Adrenal gland (tissue), 12 donors: ENCODE data around the gene WDR35. TPM values are rescaled to one million over a fixed set of nuclear protein-coding genes. Genes with fewer than 3 reads are reported as not detected.

Source experiments
- DNase-seq, 7 donors: peaks; one replicate each; pipeline ENCODE4 v3.0.0-alpha.2; 2019 to 2020
- H3K27ac ChIP-seq, 5 donors: fragments of 200-600 bp; sonication (generic) in 4 of 5; 1 replicate in 3 of 5; 2 replicates in 2 of 5; pipeline versions ENCODE4 v1.5.1 to v1.8.0; 2016 to 2020; ENCODE audit warnings: mild to moderate bottlenecking in 1 of 5
- H3K27me3 ChIP-seq: fragments of 200-600 bp; 2 replicates; pipeline ENCODE4 v1.8.0; 2021
- H3K36me3 ChIP-seq, 2 donors: fragments of 200-600 bp; replicated peaks in 1 of 2; 1 replicate in 1 of 2; 2 replicates in 1 of 2; pipeline versions ENCODE4 v1.5.1 to v1.8.0; 2018 to 2022
- H3K4me1 ChIP-seq, 2 donors: fragments of 200-600 bp; replicated peaks in 1 of 2; 1 replicate in 1 of 2; 2 replicates in 1 of 2; pipeline versions ENCODE4 v1.5.1 to v1.8.0; 2018 to 2021
- H3K4me3 ChIP-seq, 4 donors: fragments of 200-600 bp; sonication (generic) in 3 of 4; one replicate each; pipeline ENCODE4 v1.5.1; 2016 to 2018
- H3K9me3 ChIP-seq, 3 donors: fragments of 200-600 bp; sonication (generic) in 1 of 3; replicated peaks in 1 of 3; 1 replicate in 2 of 3; 2 replicates in 1 of 3; pipeline versions ENCODE4 v1.5.1 to v1.8.0; 2016 to 2021
- POLR2A ChIP-seq, 2 donors: fragments of 450-650 bp; IDR thresholded peaks; one replicate each; pipeline ENCODE4 v1.6.1; 2017; ENCODE audit warnings: antibody characterized with exemption in 2 of 2, mild to moderate bottlenecking in 2 of 2, moderate library complexity in 1 of 2
- WGBS, 4 donors: extraction: QIAGEN DNeasy Blood & Tissue Kit in 2 of 4; methylation state at CpG; one replicate each; pipeline versions ENCODE4 v1.1.5 to v1.1.7; 2013 to 2017; 5-methylcytosine and 5-hydroxymethylcytosine counted together
- intact Hi-C, 2 donors: fragments of 100-400 bp; cut with DNase I; formaldehyde crosslinking; loops; one replicate each; pipeline versions ENCODE4 v1.14.1 to v1.15.0; 2022 to 2023
- polyA plus RNA-seq, 3 donors: library from polyadenylated mRNA; stranded (reverse); fragments of 200-250 nt in 2 of 3; fragments of 350-450 nt in 1 of 3; fragmentation: Illumina TruSeq in 1 of 3; extraction: RNeasy Lipid Tissue Mini Kit (QIAGEN cat#74804) in 1 of 3; gene quantifications; one replicate each; pipeline ENCODE4 v1.2.3, GENCODE V29; 2013 to 2014
- total RNA-seq, 9 donors: library from RNA; depleted of rRNA in 4 of 9; stranded (reverse); fragments of >200 nt in 4 of 9; fragments of 120-200 nt in 1 of 9; fragmentation: NEBNext Ultra II Directional in 1 of 9; extraction: Animal tissue kit (Norgen Biotek cat#: 25700) in 1 of 9; gene quantifications; one replicate each; pipeline versions ENCODE4 v1.1.0 to v1.2.4, GENCODE V29; 2013 to 2023
- TF ChIP-seq, protein P1 (sequence below), 6 experiments: fragments of 450-650 bp in 4 of 6; fragments of 200-600 bp in 2 of 6; sonication (generic) in 1 of 6; IDR thresholded peaks; 1 replicate in 5 of 6; 2 replicates in 1 of 6; pipeline versions ENCODE4 v1.5.1 to v1.8.0; 2016 to 2021; ENCODE audit warnings: antibody characterized with exemption in 6 of 6, mild to moderate bottlenecking in 2 of 6, moderate library complexity in 1 of 6
- donor health status: healthy with polysubstance abuse.
- donor health status: Bipolar disorder and iron deficiency.
- donor health status: DM: yes; HTN: yes; CAD: no.
- donor health status: DM: no; HTN: no; CAD: no.
- donor health status: DM: no; HTN: no; CAD: no.
- donor health status: DM: yes; HTN: yes; CAD: no.

Gene WDR35
- total and polyA plus RNA-seq, 12 donors, result 3.7 to 14.4 (median 9.9) TPM

DNA sequence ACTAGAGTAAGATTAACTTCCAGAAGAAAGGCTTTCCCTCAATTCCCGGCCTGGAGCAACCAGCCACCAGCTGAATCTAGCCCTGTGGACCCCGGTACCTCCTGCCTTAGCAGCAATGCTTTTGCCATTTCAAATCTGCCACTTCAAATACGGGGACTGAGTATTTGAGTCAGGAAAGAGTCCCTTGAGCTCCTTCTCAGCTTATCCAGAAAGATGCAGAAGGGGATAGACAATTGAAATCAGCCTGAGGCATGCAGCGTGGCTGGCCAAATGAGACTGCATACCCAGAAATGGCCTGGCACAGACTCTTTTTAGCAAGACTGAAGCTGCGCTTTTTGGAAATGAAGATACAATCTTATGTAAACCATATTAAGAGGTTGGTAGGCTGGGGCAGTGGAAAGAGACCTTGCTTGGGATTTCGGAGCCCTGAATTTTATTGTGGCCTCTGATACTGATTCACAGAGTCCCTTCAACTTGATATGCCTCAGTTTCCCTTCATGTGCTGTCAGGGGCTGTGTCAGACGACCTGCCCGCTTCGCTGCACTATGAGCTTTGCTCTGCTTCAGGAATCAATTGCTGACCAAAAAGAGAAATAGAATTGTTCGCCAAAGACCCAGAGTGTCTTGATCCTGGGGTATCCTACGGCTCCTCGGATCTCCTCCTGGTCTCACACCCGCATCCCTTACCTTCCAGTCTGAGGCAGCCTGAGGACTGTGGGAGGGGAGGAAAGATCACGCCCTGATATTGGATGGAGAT lies 21.5 kb upstream of the WDR35 start:
- intact Hi-C loops, result no loop called here
- peaks cover 0 to 12% of the 10 kb centered on the region in 2 donors for H3K4me1 ChIP-seq
- 85 to 91% (median 89%) methylated on average over 14 of the region's 14 CpGs for WGBS, 4 donors
- H3K27me3 ChIP-seq, result no peaks in the 10 kb centered on the region
- TF ChIP-seq, protein P1, sequence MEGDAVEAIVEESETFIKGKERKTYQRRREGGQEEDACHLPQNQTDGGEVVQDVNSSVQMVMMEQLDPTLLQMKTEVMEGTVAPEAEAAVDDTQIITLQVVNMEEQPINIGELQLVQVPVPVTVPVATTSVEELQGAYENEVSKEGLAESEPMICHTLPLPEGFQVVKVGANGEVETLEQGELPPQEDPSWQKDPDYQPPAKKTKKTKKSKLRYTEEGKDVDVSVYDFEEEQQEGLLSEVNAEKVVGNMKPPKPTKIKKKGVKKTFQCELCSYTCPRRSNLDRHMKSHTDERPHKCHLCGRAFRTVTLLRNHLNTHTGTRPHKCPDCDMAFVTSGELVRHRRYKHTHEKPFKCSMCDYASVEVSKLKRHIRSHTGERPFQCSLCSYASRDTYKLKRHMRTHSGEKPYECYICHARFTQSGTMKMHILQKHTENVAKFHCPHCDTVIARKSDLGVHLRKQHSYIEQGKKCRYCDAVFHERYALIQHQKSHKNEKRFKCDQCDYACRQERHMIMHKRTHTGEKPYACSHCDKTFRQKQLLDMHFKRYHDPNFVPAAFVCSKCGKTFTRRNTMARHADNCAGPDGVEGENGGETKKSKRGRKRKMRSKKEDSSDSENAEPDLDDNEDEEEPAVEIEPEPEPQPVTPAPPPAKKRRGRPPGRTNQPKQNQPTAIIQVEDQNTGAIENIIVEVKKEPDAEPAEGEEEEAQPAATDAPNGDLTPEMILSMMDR (IDR thresholded peaks at IDR 0.05), result no peak
- TF ChIP-seq POLR2A (IDR thresholded peaks at IDR 0.05), result no peak
- H3K9me3 ChIP-seq, result no peaks in the 10 kb centered on the region
- H3K36me3 ChIP-seq, result no peaks in the 10 kb centered on the region
- no peak overlapping the region for H3K4me3 ChIP-seq
- no peak overlapping the region for H3K27ac ChIP-seq
- no peak for DNase-seq

DNA sequence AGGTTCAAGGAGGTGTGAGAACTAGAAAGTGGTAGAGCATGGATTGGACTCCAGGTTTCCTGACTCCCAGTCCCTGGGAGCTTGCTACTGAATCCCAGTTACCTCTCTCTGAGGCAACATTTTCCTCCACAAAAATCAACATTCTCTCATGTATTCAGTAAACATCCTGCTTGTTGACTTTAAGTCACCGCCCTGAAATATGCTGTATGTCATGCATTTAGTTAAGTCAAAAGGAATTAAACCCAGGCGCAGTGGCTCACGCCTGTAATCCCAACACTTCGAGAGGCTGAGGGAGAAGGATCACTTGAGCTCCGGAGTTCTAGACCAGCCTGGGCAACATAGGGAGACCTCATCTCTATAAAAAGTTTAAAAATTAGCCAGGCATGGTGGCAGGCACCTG lies 18.8 kb upstream of the WDR35 start:
- intact Hi-C loops, result no loop called here
- Histone ChIP-seq H3K9me3 (no peaks in the 10 kb centered on the region), H3K4me3 (no peak overlapping the region), H3K4me1 (peaks cover 0 to 12% of the 10 kb centered on the region in 2 donors), H3K36me3 (no peaks in the 10 kb centered on the region), H3K27ac (no peak overlapping the region), H3K27me3 (no peaks in the 10 kb centered on the region)
- TF ChIP-seq, protein P1 (IDR thresholded peaks at IDR 0.05), result no peak
- no peak for DNase-seq
- WGBS, 4 donors, result 88 to 95% (median 94%) methylated on average over 5 of the region's 5 CpGs

DNA sequence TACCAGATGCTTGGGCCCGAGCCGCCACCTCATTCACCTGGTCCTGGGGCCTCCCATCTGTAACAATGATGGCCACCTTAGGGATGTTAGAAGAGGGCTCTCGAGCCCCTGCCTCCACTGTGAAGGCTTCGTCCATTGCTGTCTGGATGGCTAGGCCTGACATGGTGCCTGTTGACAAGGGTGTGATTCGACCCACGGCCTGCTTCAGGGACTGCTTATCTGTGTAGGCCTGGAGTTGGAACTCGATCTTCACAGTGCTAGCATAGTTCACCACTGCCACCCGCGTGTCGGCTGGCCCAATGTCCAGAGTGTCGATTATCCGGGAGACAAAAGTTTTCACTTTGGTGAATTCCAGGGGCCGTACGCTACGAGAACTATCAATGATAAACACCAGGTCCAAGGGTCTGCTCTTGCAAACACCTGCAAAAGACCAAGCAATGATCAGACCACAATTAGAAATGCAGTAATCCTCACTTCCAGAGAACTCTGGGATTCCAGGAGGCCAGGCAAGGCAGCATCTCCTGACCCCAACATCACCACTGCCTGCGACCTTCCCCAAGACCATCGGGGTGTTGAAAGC lies 16.1 kb upstream of the WDR35 start:
- TF ChIP-seq POLR2A (IDR thresholded peaks at IDR 0.05), result no peak
- TF ChIP-seq, protein P1 (IDR thresholded peaks at IDR 0.05), result no peak
- Histone ChIP-seq H3K4me3 (no peak overlapping the region), H3K27ac (no peak overlapping the region), H3K4me1 (no peaks in the 10 kb centered on the region), H3K27me3 (no peaks in the 10 kb centered on the region), H3K9me3 (no peaks in the 10 kb centered on the region), H3K36me3 (no peaks in the 10 kb centered on the region)
- 86 to 91% (median 88%) methylated on average over 15 to 17 of the region's 17 CpGs for WGBS, 4 donors
- intact Hi-C loops, result no loop called here
- DNase-seq, result no peak

DNA sequence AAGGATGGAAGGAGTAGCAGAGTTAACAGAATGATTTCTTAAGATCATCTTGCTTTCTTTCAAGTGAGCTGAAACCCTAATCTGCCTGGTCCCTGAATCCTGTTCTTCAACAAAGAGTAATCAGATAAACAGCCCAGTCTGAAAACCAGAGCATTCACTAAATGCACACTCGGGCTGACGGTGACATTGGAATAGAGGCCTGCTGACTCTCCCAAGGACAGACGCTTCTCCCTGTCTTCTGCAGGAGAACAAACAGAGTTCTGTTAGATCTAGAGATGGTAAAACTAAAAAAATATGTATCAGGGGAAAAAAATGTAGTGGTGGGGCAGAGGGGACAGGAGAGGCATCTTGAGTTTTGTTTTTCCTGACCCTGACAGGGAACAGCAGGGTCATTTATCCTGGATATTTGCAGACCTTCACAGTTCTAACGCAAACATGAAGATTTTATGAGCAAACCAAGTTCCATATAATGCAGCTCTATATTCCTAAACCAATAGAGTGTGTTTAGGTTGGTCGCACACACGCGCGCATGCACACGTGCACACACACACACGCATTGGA lies 15.2 kb upstream of the WDR35 start:
- Histone ChIP-seq H3K27ac (no peak overlapping the region), H3K36me3 (no peaks in the 10 kb centered on the region), H3K27me3 (no peaks in the 10 kb centered on the region), H3K4me1 (no peaks in the 10 kb centered on the region), H3K9me3 (no peaks in the 10 kb centered on the region), H3K4me3 (no peak overlapping the region)
- peak in 1 of 7 donors; percentile 19 for DNase-seq
- intact Hi-C loops, result no loop called here
- no peak for TF ChIP-seq POLR2A (IDR thresholded peaks at IDR 0.05)
- TF ChIP-seq, protein P1 (IDR thresholded peaks at IDR 0.05), result no peak
- 75 to 84% (median 80%) methylated on average over 10 of the region's 10 CpGs for WGBS, 4 donors
